Stimulated activated effector memory CD8-positive, alpha-beta T cell treated with anti-CD3 and anti-CD28 coated beads, Interleukin-12 subunit alpha, Interleukin-12 subunit beta, amount 100 ng/mL, for 72 hours (primary cell): Measurements from ENCODE around the gene RPL15.

Experiments used
- ATAC-seq: fragments of 150-1000 bp; cut with Tn5 transposase; 2 replicates; pipeline ENCODE4 v1.10.0; 2021
- DNase-seq, 2 donors: peaks; one replicate each; pipeline ENCODE4 v3.0.0; 2021 to 2022; ENCODE audit warnings: low spot score in 2 of 2
- H3K27ac Mint-ChIP-seq: one replicate; pipeline ENCODE4 v1.8.0; 2022; ENCODE audit warnings: mild to moderate bottlenecking, mixed read lengths
- H3K36me3 Mint-ChIP-seq: one replicate; pipeline ENCODE4 v1.8.0; 2022; ENCODE audit warnings: mild to moderate bottlenecking, mixed read lengths
- H3K4me1 Mint-ChIP-seq: one replicate; pipeline ENCODE4 v1.8.0; 2022; ENCODE audit warnings: mixed read lengths
- H3K4me3 Mint-ChIP-seq: one replicate; pipeline ENCODE4 v1.8.0; 2022; ENCODE audit warnings: mild to moderate bottlenecking, mixed read lengths
- H3K9me3 Mint-ChIP-seq: one replicate; pipeline ENCODE4 v1.8.0; 2022; ENCODE audit warnings: mixed read lengths

The RPL15 gene

GRCh38 chr3:23956701-23957100 lies 39.8 kb downstream of the RPL15 start:
- H3K36me3 Mint-ChIP-seq: peaks cover 48% of the 10 kb centered on the region
- H3K4me3 Mint-ChIP-seq: no peak overlapping the region
- DNase-seq: no peak
- no peak overlapping the region for H3K27ac Mint-ChIP-seq
- H3K9me3 Mint-ChIP-seq: no peaks in the 10 kb centered on the region
- ATAC-seq: no peak
- peaks cover 50% of the 10 kb centered on the region for H3K4me1 Mint-ChIP-seq

GRCh38 chr3:23959135-23959900 lies 42.4 kb downstream of the RPL15 start:
- no peak overlapping the region for H3K27ac Mint-ChIP-seq
- ATAC-seq (peak; percentile 97), DNase-seq (no peak)
- H3K4me1 Mint-ChIP-seq: peaks cover 40% of the 10 kb centered on the region
- no peaks in the 10 kb centered on the region for H3K9me3 Mint-ChIP-seq
- H3K36me3 Mint-ChIP-seq: peaks cover 75% of the 10 kb centered on the region
- H3K4me3 Mint-ChIP-seq: no peak overlapping the region

- no peak overlapping the region for H3K4me3 Mint-ChIP-seq
- peaks cover 31% of the 10 kb centered on the region for H3K4me1 Mint-ChIP-seq
- H3K27ac Mint-ChIP-seq: no peak overlapping the region
- DNase-seq: no peak
- H3K9me3 Mint-ChIP-seq: no peaks in the 10 kb centered on the region
- H3K36me3 Mint-ChIP-seq: peaks cover 77% of the 10 kb centered on the region
- ATAC-seq: no peak
These were observed 43.7 kb downstream of the RPL15 start for GRCh38 chr3:23960649-23961048.

GRCh38 chr3:23961066-23961465 lies 44.1 kb downstream of the RPL15 start:
- Mint-ChIP-seq H3K4me3 (no peak overlapping the region), H3K36me3 (peaks cover 77% of the 10 kb centered on the region), H3K9me3 (no peaks in the 10 kb centered on the region), H3K4me1 (peaks cover 31% of the 10 kb centered on the region), H3K27ac (no peak overlapping the region)
- ATAC-seq (no peak), DNase-seq (no peak)

DNA sequence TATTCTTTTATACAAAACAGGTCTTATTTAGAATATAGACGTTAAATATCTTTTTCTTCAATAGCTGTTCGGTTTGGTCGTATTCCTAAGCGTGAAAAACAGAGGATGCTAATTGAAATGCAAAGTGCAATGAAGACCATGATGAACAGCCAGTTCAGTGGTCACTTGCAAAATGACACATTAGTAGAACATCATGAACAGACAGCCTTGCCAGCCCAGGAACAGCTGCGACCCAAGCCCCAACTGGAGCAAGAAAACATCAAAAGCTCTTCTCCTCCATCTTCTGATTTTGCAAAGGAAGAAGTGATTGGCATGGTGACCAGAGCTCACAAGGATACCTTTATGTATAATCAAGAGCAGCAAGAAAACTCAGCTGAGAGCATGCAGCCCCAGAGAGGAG lies 45.0 kb downstream of the RPL15 start:
- peaks cover 25% of the 10 kb centered on the region for H3K4me1 Mint-ChIP-seq
- no peak for DNase-seq
- peaks cover 79% of the 10 kb centered on the region for H3K36me3 Mint-ChIP-seq
- no peak for ATAC-seq
- H3K4me3 Mint-ChIP-seq: no peak overlapping the region
- peak overlapping the region; percentile 17 for H3K27ac Mint-ChIP-seq
- no peaks in the 10 kb centered on the region for H3K9me3 Mint-ChIP-seq

DNA sequence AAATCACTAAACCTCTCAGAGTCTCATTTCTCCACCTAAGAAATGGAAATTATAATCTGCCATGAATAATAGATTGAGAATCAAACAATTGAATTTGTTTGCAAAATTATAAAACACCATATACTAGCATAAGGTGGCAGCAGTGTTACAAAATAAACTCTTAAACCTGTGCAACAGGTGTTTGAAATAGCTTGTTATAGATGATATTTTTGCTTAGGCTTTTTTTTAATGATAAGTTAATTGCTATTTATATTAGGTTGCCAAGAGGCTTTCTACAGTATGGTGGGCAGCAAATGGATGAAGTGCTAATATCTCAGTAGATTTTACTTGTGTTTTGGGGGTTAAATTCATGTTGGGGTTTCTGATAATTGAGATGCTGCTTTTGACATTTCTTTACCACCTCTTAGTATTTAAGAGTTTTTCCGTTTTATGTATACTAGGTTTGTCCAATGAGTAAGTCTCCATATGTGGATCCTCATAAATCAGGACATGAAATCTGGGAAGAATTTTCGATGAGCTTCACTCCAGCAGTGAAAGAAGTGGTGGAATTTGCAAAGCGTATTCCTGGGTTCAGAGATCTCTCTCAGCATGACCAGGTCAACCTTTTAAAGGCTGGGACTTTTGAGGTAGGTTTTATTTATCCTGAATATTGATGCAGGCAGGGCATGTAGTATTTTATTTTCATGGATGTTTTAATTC lies 47.8 kb downstream of the RPL15 start:
- ATAC-seq (no peak), DNase-seq (no peak)
- no peaks in the 10 kb centered on the region for H3K9me3 Mint-ChIP-seq
- no peak overlapping the region for H3K4me3 Mint-ChIP-seq
- peaks cover 20% of the 10 kb centered on the region for H3K4me1 Mint-ChIP-seq
- H3K36me3 Mint-ChIP-seq: peaks cover 78% of the 10 kb centered on the region
- peak overlapping the region; percentile 41 for H3K27ac Mint-ChIP-seq

- no peak overlapping the region for H3K27ac Mint-ChIP-seq
- H3K4me3 Mint-ChIP-seq: no peak overlapping the region
- peaks cover 23% of the 10 kb centered on the region for H3K4me1 Mint-ChIP-seq
- peaks cover 74% of the 10 kb centered on the region for H3K36me3 Mint-ChIP-seq
- DNase-seq (no peak), ATAC-seq (no peak)
- no peaks in the 10 kb centered on the region for H3K9me3 Mint-ChIP-seq
These were observed 49.4 kb downstream of the RPL15 start for GRCh38 chr3:23966328-23966727.

DNA sequence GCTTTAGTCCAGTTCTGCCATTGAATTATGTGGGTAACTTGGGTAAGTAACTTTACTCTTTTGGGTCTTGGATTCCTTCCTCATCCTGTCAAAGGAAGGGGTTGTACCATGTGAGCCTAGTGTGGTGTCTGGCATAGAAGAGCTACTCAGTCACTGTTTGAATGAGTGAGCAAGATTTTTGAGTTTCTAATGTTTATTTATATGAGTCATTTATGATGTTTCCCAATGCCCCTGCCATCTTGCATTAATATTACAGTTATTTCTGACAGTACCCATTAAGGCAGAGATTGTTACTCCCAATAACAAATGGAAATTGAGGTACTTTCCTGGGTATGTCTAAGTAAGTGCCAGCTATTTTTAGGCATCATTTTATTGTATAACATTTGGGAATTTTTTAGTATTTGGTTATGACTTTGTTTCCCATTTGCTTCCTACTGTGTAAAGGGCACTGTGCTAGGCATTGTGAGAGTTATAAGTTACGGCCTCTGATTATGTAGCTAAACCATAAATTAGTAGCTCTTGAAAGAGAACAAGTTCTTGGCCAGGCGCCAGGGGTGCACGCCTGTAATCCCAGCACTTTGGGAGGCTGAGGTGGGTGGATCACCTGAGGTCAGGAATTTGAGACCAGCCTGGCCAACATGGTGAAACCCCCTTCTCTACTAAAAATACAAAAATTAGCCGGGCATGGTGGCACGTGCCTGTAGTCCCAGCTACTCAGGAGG lies 51.7 kb downstream of the RPL15 start:
- ATAC-seq (no peak), DNase-seq (no peak)
- peak overlapping the region; percentile 13 for H3K27ac Mint-ChIP-seq
- H3K4me1 Mint-ChIP-seq: peaks cover 14% of the 10 kb centered on the region
- no peaks in the 10 kb centered on the region for H3K9me3 Mint-ChIP-seq
- no peak overlapping the region for H3K4me3 Mint-ChIP-seq
- peaks cover 61% of the 10 kb centered on the region for H3K36me3 Mint-ChIP-seq

DNA sequence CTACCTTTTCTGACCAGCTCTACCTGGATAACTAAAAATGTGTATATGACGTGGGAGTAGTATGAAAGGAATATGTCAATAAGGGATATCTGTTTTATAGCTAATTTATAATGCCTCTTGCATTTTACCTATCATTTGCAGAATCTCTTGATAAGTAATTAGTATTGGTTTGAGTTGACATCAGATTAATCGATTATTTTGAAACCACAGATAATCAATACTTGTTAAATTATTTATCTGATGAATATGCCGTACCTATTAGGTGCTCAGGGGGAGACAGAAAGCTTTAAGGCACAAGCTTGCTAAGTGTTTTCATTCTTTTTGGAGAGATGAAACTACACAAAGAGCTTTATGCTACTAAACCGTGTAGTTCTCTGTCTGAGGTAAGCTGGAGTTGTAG lies 52.5 kb downstream of the RPL15 start:
- peak overlapping the region; percentile 1 for H3K27ac Mint-ChIP-seq
- DNase-seq: no peak
- no peak overlapping the region for H3K4me3 Mint-ChIP-seq
- H3K9me3 Mint-ChIP-seq: no peaks in the 10 kb centered on the region
- peaks cover 53% of the 10 kb centered on the region for H3K36me3 Mint-ChIP-seq
- ATAC-seq: no peak
- H3K4me1 Mint-ChIP-seq: peaks cover 14% of the 10 kb centered on the region
